Left lobe of liver (tissue), 2 donors: ENCODE results near the gene CGNL1. TPM values are rescaled to one million over a fixed set of nuclear protein-coding genes. Genes with fewer than 3 reads are reported as not detected.
A peak's percentile ranks its signal among the peaks of the same experiment; 100 is the strongest.

ENCODE experiments used
- ATAC-seq: fragments of 200-7000 bp; cut with Tn5 transposase; one replicate; pipeline ENCODE4 v1.9.1; 2020; ENCODE audit warnings: mild to moderate bottlenecking, moderate library complexity
- DNase-seq: peaks from one replicate; pipeline ENCODE4 v3.0.0-alpha.2; 2020; ENCODE audit warnings: low spot score
- total RNA-seq: library from RNA; stranded (reverse); gene quantifications from one replicate; pipeline ENCODE4 v1.2.1, GENCODE V29; 2021
- donor health status: DM: no; HTN: no; CAD: no; lungs with moderate emphysema.
- donor health status: DM: no; HTN: yes; CAD: no.

The CGNL1 gene
- total RNA-seq, 1 donor from 2014 or later: 42.9 TPM

- ATAC-seq: no peak
- DNase-seq: no peak
Observed at GRCh38 chr15:57516327-57517029, 140.2 kb downstream of the CGNL1 start.

GRCh38 chr15:57517030-57517671, 140.8 kb downstream of the CGNL1 start:
- ATAC-seq (no peak), DNase-seq (no peak)

GRCh38 chr15:57518779-57519405, 142.6 kb downstream of the CGNL1 start:
- DNase-seq: no peak
- no peak for ATAC-seq

- DNase-seq: no peak
- ATAC-seq: no peak
Observed at GRCh38 chr15:57519806-57520205, 143.5 kb downstream of the CGNL1 start.

GRCh38 chr15:57521503-57521902, 145.2 kb downstream of the CGNL1 start:
- ATAC-seq: peak; percentile 45
- no peak for DNase-seq

GRCh38 chr15:57522148-57522547, 145.8 kb downstream of the CGNL1 start:
- DNase-seq (peak; percentile 71), ATAC-seq (peak; percentile 86)

- DNase-seq (no peak), ATAC-seq (no peak)
Observed at GRCh38 chr15:57525581-57525980, 149.3 kb downstream of the CGNL1 start.

- DNase-seq: no peak
- no peak for ATAC-seq
Observed at GRCh38 chr15:57526076-57526475, 149.8 kb downstream of the CGNL1 start.

GRCh38 chr15:57526615-57527014, 150.3 kb downstream of the CGNL1 start:
- ATAC-seq (no peak), DNase-seq (no peak)

- no peak for DNase-seq
- peak; percentile 82 for ATAC-seq
Observed at GRCh38 chr15:57527382-57528091, 151.2 kb downstream of the CGNL1 start.

- peak; percentile 10 for ATAC-seq
- no peak for DNase-seq
Observed at GRCh38 chr15:57528940-57529565, 152.7 kb downstream of the CGNL1 start.

GRCh38 chr15:57529748-57530147, 153.4 kb downstream of the CGNL1 start:
- ATAC-seq (no peak), DNase-seq (no peak)

- ATAC-seq: no peak
- no peak for DNase-seq
Observed at GRCh38 chr15:57532731-57533447, 156.6 kb downstream of the CGNL1 start.

- ATAC-seq (no peak), DNase-seq (no peak)
Observed at GRCh38 chr15:57533448-57533799, 157.1 kb downstream of the CGNL1 start.

- DNase-seq (no peak), ATAC-seq (no peak)
Observed at GRCh38 chr15:57534281-57534680, 158.0 kb downstream of the CGNL1 start.

- DNase-seq: no peak
- ATAC-seq: no peak
Observed at GRCh38 chr15:57537072-57537471, 160.8 kb downstream of the CGNL1 start.

- ATAC-seq (no peak), DNase-seq (no peak)
Observed at GRCh38 chr15:57537488-57538264, 161.4 kb downstream of the CGNL1 start.

GRCh38 chr15:57538265-57538529, 161.9 kb downstream of the CGNL1 start:
- DNase-seq (no peak), ATAC-seq (no peak)

- ATAC-seq (no peak), DNase-seq (no peak)
Observed at GRCh38 chr15:57538821-57539220, 162.5 kb downstream of the CGNL1 start.

- ATAC-seq (no peak), DNase-seq (no peak)
Observed at GRCh38 chr15:57540211-57540610, 163.9 kb downstream of the CGNL1 start.
